ENCODE data around the gene NAALAD2. TPM values are rescaled to one million over a fixed set of nuclear protein-coding genes. Genes with fewer than 3 reads are reported as not detected.

Gene NAALAD2
- total and polyA plus RNA-seq, 2 donors (not counting 1 experiment from before 2014, with no cell fraction given) = not detected

- no peak overlapping the region for H3K27ac ChIP-seq (ENCODE audit: low read length in 2 of 2)
- H3K36me3 ChIP-seq (replicated peaks in 1 of 2; ENCODE audit: control extremely low read depth in 1 of 2, control insufficient read depth in 1 of 2, extremely low read depth in 1 of 2, insufficient read depth in 2 of 2, low read length in 1 of 2) = peaks cover 9 to 22% of the 10 kb centered on the region in 2 experiments
- intact Hi-C loops (cut with micrococcal nuclease) = no loop called here
- peaks cover 8% of the 10 kb centered on the region for H4K20me1 ChIP-seq (ENCODE audit: control insufficient read depth, insufficient read depth, low read length, poor library complexity, severe bottlenecking)
- H3K9me3 ChIP-seq (ENCODE audit: control extremely low read depth in 1 of 3, control insufficient read depth in 2 of 3, insufficient read depth in 1 of 3, low read length in 2 of 3) = no peaks in the 10 kb centered on the region
- Mint-ChIP-seq H3K4me3 (no peak overlapping the region), H3K4me1 (no peaks in the 10 kb centered on the region), H3K9me3 (ENCODE audit: insufficient read depth) (no peaks in the 10 kb centered on the region), H3K27ac (no peak overlapping the region), H3K27me3 (no peaks in the 10 kb centered on the region)
- no peak overlapping the region for H3K9ac ChIP-seq (ENCODE audit: low read length)
- no peak overlapping the region for H2AFZ ChIP-seq (ENCODE audit: insufficient read depth, low read depth, low read length, poor library complexity, severe bottlenecking)
- H3K27me3 ChIP-seq (replicated peaks in 1 of 4; ENCODE audit: control extremely low read depth in 1 of 4, control insufficient read depth in 3 of 4, insufficient read depth in 4 of 4, low read length in 3 of 4) = no peaks in the 10 kb centered on the region
- no peak for DNase-seq
- TF ChIP-seq CTCF (IDR thresholded peaks at IDR 0.05) (no peak), EZH2 (IDR thresholded peaks at IDR 0.05; ENCODE audit: borderline replicate concordance, insufficient read depth, low read depth, low read length, poor library complexity, severe bottlenecking) (no peak)
- H3K4me3 ChIP-seq (ENCODE audit: control extremely low read depth in 1 of 5, extremely low read depth in 1 of 5, insufficient read depth in 1 of 5, low read depth in 2 of 5, low read length in 4 of 5) = no peak overlapping the region
- no peaks in the 10 kb centered on the region for H3K4me1 ChIP-seq (ENCODE audit: control insufficient read depth in 2 of 2, insufficient read depth in 2 of 2, low read length in 2 of 2)
- ATAC-seq (ENCODE audit: low read depth) = no peak
- 92% methylated on average over 2 of the region's 3 CpGs for WGBS (ENCODE audit: insufficient coverage)
- no peaks in the 10 kb centered on the region for H3K79me2 ChIP-seq (ENCODE audit: control insufficient read depth, insufficient read depth, low read length)
- ChIA-PET POLR2A (no interaction called here), CTCF (interaction anchor here (0.6 kb wide), 1 partner anchor 48 kb away, joined by 3 read pairs; no protein-coding TSS in a partner anchor)
- H3K4me2 ChIP-seq (replicated peaks; ENCODE audit: low read depth, low read length, poor library complexity, severe bottlenecking) = no peak overlapping the region
Measured at GRCh38 chr11:90202342-90202741, 67.9 kb downstream of the NAALAD2 start.

GRCh38 chr11:90204407-90204806 lies 69.9 kb downstream of the NAALAD2 start:
- no peak overlapping the region for H2AFZ ChIP-seq (ENCODE audit: insufficient read depth, low read depth, low read length, poor library complexity, severe bottlenecking)
- H3K79me2 ChIP-seq (ENCODE audit: control insufficient read depth, insufficient read depth, low read length) = no peaks in the 10 kb centered on the region
- H3K27me3 ChIP-seq (replicated peaks in 1 of 4; ENCODE audit: control extremely low read depth in 1 of 4, control insufficient read depth in 3 of 4, insufficient read depth in 4 of 4, low read length in 3 of 4) = no peaks in the 10 kb centered on the region
- ChIA-PET POLR2A (no interaction called here), CTCF (interaction anchor here (1.0 to 2.9 kb wide), 9 partner anchors 9 to 233 kb away, joined by 3 to 20 read pairs (median 4); partner anchors contain the start of gene CHORDC1)
- peaks cover 16 to 32% of the 10 kb centered on the region in 2 experiments for H3K36me3 ChIP-seq (replicated peaks in 1 of 2; ENCODE audit: control extremely low read depth in 1 of 2, control insufficient read depth in 1 of 2, extremely low read depth in 1 of 2, insufficient read depth in 2 of 2, low read length in 1 of 2)
- no peak overlapping the region for H3K4me3 ChIP-seq (ENCODE audit: control extremely low read depth in 1 of 5, extremely low read depth in 1 of 5, insufficient read depth in 1 of 5, low read depth in 2 of 5, low read length in 4 of 5)
- Mint-ChIP-seq H3K9me3 (ENCODE audit: insufficient read depth) (no peaks in the 10 kb centered on the region), H3K27ac (no peak overlapping the region), H3K27me3 (no peaks in the 10 kb centered on the region), H3K4me3 (no peak overlapping the region), H3K4me1 (no peaks in the 10 kb centered on the region)
- H3K9me3 ChIP-seq (ENCODE audit: control extremely low read depth in 1 of 3, control insufficient read depth in 2 of 3, insufficient read depth in 1 of 3, low read length in 2 of 3) = no peaks in the 10 kb centered on the region
- ATAC-seq (ENCODE audit: low read depth) (no peak), DNase-seq (no peak)
- H3K4me1 ChIP-seq (ENCODE audit: control insufficient read depth in 2 of 2, insufficient read depth in 2 of 2, low read length in 2 of 2) = no peaks in the 10 kb centered on the region
- no peak overlapping the region for H3K4me2 ChIP-seq (replicated peaks; ENCODE audit: low read depth, low read length, poor library complexity, severe bottlenecking)
- intact Hi-C loops (cut with micrococcal nuclease) = loop anchor here (2.0 kb wide), 1 partner anchor 18 kb away; the partner anchor contains the start of gene CHORDC1
- no peak overlapping the region for H3K27ac ChIP-seq (ENCODE audit: low read length in 2 of 2)
- TF ChIP-seq EZH2 (IDR thresholded peaks at IDR 0.05; ENCODE audit: borderline replicate concordance, insufficient read depth, low read depth, low read length, poor library complexity, severe bottlenecking) = no peak
- 84% methylated on average over 4 of the region's 13 CpGs for WGBS (ENCODE audit: insufficient coverage)
- H4K20me1 ChIP-seq (ENCODE audit: control insufficient read depth, insufficient read depth, low read length, poor library complexity, severe bottlenecking) = peaks cover 8% of the 10 kb centered on the region
- no peak overlapping the region for H3K9ac ChIP-seq (ENCODE audit: low read length)

All from B cell (primary cell).